SK-N-MC (cell line): ENCODE results near the gene ERGIC1.

ENCODE experiments used
- EZH2 ChIP-seq: fragments of 200-600 bp; sonication (generic); IDR thresholded peaks from one replicate; pipeline ENCODE4 v1.6.1; 2017; ENCODE audit warnings: antibody characterized with exemption
- POLR2AphosphoS5 ChIP-seq: IDR thresholded peaks from 2 replicates; pipeline ENCODE4 v1.6.1; 2012; ENCODE audit warnings: mild to moderate bottlenecking, low read depth, low read length, borderline replicate concordance

DNA sequence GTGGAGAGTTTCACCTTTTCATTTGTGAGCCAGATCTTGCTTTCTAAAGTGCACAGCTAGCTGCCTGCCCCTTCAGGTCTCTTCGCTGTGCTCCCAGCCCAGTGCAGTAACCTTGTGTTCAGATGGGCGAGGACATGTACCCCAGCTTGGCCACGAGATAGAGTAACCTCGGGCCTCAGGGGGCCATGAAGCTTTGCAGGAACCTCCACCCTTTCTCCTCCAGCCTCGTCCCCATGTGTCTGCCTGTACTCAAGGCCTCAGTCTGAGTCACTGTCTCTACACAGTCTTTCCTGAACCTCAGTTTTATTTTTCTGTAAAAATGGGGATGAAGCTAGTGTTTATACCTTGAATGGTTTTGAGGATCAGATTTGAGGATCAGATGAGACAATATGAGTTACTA is 37.9 kb downstream of the ERGIC1 start:
- TF ChIP-seq POLR2AphosphoS5 (no peak), EZH2 (no peak)
